ENCODE results near the gene TIMM50. TPM values are rescaled to one million over a fixed set of nuclear protein-coding genes. Genes with fewer than 3 reads are reported as not detected.

TIMM50 gene
- polyA plus RNA-seq, 1 donor from 2014 or later, result 66.2 TPM

DNA sequence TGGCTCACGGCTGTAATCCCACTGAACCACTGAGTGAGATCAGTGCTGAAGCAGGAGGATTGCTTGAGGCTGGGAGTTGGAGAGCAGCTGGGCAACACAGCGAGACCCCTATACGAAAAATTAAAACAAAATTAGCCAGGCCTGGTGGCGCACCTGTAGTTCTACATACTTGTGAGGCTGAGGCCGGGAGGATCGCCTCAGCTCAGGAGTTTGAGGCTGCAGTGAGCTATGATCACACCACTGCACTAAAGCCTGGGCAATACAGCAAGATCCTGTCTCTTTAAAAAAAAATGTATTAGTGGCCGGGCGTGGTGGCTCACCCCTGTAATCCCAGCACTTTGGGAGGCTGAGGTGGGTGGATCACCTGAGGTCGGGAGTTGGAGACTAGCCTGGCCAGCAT is 28.0 kb downstream of the TIMM50 start:
- Histone ChIP-seq H3K4me3 (ENCODE audit: low read length) (peak overlapping the region; percentile 84), H3K4me2 (ENCODE audit: low read length) (no peak overlapping the region), H3K79me2 (replicated peaks; ENCODE audit: insufficient read depth, low read length) (no peaks in the 10 kb centered on the region), H3K27me3 (ENCODE audit: insufficient read depth, low read depth, low read length) (peaks cover 8% of the 10 kb centered on the region), H3K27ac (ENCODE audit: low read length) (no peak overlapping the region), H3K9me2 (ENCODE audit: insufficient read depth, low read length) (no peaks in the 10 kb centered on the region), H3F3A (ENCODE audit: insufficient read depth, low read length, poor library complexity, severe bottlenecking) (no peaks in the 10 kb centered on the region), H2AFZ (ENCODE audit: low read depth, low read length) (no peak overlapping the region), H3K9ac (ENCODE audit: low read length) (no peak overlapping the region), H3K9me3 (ENCODE audit: low read length) (no peaks in the 10 kb centered on the region), H4K20me1 (ENCODE audit: insufficient read depth) (no peaks in the 10 kb centered on the region), H3K36me3 (ENCODE audit: insufficient read depth, low read length) (no peaks in the 10 kb centered on the region)
- TF ChIP-seq, protein P1, sequence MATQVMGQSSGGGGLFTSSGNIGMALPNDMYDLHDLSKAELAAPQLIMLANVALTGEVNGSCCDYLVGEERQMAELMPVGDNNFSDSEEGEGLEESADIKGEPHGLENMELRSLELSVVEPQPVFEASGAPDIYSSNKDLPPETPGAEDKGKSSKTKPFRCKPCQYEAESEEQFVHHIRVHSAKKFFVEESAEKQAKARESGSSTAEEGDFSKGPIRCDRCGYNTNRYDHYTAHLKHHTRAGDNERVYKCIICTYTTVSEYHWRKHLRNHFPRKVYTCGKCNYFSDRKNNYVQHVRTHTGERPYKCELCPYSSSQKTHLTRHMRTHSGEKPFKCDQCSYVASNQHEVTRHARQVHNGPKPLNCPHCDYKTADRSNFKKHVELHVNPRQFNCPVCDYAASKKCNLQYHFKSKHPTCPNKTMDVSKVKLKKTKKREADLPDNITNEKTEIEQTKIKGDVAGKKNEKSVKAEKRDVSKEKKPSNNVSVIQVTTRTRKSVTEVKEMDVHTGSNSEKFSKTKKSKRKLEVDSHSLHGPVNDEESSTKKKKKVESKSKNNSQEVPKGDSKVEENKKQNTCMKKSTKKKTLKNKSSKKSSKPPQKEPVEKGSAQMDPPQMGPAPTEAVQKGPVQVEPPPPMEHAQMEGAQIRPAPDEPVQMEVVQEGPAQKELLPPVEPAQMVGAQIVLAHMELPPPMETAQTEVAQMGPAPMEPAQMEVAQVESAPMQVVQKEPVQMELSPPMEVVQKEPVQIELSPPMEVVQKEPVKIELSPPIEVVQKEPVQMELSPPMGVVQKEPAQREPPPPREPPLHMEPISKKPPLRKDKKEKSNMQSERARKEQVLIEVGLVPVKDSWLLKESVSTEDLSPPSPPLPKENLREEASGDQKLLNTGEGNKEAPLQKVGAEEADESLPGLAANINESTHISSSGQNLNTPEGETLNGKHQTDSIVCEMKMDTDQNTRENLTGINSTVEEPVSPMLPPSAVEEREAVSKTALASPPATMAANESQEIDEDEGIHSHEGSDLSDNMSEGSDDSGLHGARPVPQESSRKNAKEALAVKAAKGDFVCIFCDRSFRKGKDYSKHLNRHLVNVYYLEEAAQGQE (IDR thresholded peaks at IDR 0.05; ENCODE audit: borderline replicate concordance), result no peak
- no peak for TF ChIP-seq TAF1 (IDR thresholded peaks at IDR 0.05; ENCODE audit: low read depth)

DNA sequence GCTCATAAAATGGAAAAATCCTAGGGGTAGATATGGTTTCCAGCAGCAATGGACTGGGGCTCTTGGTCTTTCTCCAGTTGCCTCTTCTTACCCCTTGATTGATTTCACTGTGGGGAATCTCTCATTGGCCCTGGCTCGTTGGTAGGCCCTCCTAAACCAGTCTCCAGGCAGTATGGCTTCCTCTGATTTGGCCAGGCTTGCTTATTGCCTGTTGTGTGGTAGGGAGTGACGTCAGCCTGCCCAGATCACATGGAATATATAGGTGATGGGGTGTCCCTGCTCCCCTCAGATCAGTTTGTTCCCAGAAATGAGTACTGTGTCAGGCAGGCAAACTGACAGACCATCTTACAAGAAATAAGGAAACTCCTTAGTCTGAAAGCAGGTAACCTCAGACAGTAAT is 28.6 kb downstream of the TIMM50 start:
- H3K9ac ChIP-seq (ENCODE audit: low read length), result no peak overlapping the region
- no peaks in the 10 kb centered on the region for H3K9me3 ChIP-seq (ENCODE audit: low read length)
- H3K27ac ChIP-seq (ENCODE audit: low read length), result no peak overlapping the region
- no peaks in the 10 kb centered on the region for H3F3A ChIP-seq (ENCODE audit: insufficient read depth, low read length, poor library complexity, severe bottlenecking)
- H3K36me3 ChIP-seq (ENCODE audit: insufficient read depth, low read length), result no peaks in the 10 kb centered on the region
- H4K20me1 ChIP-seq (ENCODE audit: insufficient read depth), result no peaks in the 10 kb centered on the region
- no peak overlapping the region for H2AFZ ChIP-seq (ENCODE audit: low read depth, low read length)
- TF ChIP-seq RAD21 (conservative IDR thresholded peaks at IDR 0.05) (no peak), SMC3 (conservative IDR thresholded peaks at IDR 0.05; ENCODE audit: poor library complexity) (no peak), EP300 (conservative IDR thresholded peaks at IDR 0.05; ENCODE audit: poor library complexity, severe bottlenecking) (no peak), MXI1 (conservative IDR thresholded peaks at IDR 0.05; ENCODE audit: poor library complexity, severe bottlenecking) (no peak)
- H3K79me2 ChIP-seq (replicated peaks; ENCODE audit: insufficient read depth, low read length), result no peaks in the 10 kb centered on the region
- peaks cover 14% of the 10 kb centered on the region for H3K27me3 ChIP-seq (ENCODE audit: insufficient read depth, low read depth, low read length)
- H3K9me2 ChIP-seq (ENCODE audit: insufficient read depth, low read length), result no peaks in the 10 kb centered on the region
- H3K4me2 ChIP-seq (ENCODE audit: low read length), result no peak overlapping the region
- no peak overlapping the region for H3K4me3 ChIP-seq (ENCODE audit: low read length)

DNA sequence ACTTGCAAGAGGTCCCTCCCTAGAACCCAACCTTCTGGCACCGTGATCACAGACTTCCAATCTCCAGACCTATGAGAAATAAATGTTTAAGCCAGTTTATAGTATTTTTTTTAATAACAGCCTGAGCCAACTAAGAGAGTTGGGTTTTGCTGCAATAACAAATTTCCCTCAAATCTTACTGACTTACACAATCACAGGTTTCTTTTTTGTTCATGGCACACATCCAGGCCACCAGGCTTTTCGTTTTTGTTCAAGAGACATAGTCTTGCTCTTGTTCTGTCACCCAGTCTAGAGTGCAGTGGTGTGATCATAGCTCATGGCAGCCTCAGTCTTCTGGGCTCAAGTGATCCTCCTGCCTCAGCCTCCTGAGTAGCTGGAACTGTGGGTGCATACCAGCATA is 32.4 kb downstream of the TIMM50 start:
- H3F3A ChIP-seq (ENCODE audit: insufficient read depth, low read length, poor library complexity, severe bottlenecking), result no peaks in the 10 kb centered on the region
- H3K27ac ChIP-seq (ENCODE audit: low read length), result no peak overlapping the region
- H3K27me3 ChIP-seq (ENCODE audit: insufficient read depth, low read depth, low read length), result peaks cover 39% of the 10 kb centered on the region
- TF ChIP-seq SMC3 (conservative IDR thresholded peaks at IDR 0.05; ENCODE audit: poor library complexity) (no peak), EP300 (conservative IDR thresholded peaks at IDR 0.05; ENCODE audit: poor library complexity, severe bottlenecking) (no peak), RAD21 (conservative IDR thresholded peaks at IDR 0.05) (no peak), MXI1 (conservative IDR thresholded peaks at IDR 0.05; ENCODE audit: poor library complexity, severe bottlenecking) (no peak), POLR2AphosphoS5 (IDR thresholded peaks at IDR 0.05) (no peak), TAF1 (IDR thresholded peaks at IDR 0.05; ENCODE audit: low read depth) (no peak), EZH2 (IDR thresholded peaks at IDR 0.05; ENCODE audit: borderline replicate concordance, insufficient read depth, low read length, poor library complexity, severe bottlenecking) (no peak)
- TF ChIP-seq, protein P1 (IDR thresholded peaks at IDR 0.05; ENCODE audit: borderline replicate concordance), result no peak
- no peak overlapping the region for H2AFZ ChIP-seq (ENCODE audit: low read depth, low read length)
- H3K4me2 ChIP-seq (ENCODE audit: low read length), result no peak overlapping the region
- H3K4me3 ChIP-seq (ENCODE audit: low read length), result no peak overlapping the region
- no peaks in the 10 kb centered on the region for H3K36me3 ChIP-seq (ENCODE audit: insufficient read depth, low read length)
- no peaks in the 10 kb centered on the region for H4K20me1 ChIP-seq (ENCODE audit: insufficient read depth)
- no peak overlapping the region for H3K9ac ChIP-seq (ENCODE audit: low read length)
- H3K9me2 ChIP-seq (ENCODE audit: insufficient read depth, low read length), result no peaks in the 10 kb centered on the region
- no peaks in the 10 kb centered on the region for H3K9me3 ChIP-seq (ENCODE audit: low read length)
- no peaks in the 10 kb centered on the region for H3K79me2 ChIP-seq (replicated peaks; ENCODE audit: insufficient read depth, low read length)

Measured in neural cell (in vitro differentiated cells).